Peyer's patch (tissue), 4 donors: ENCODE results near the gene KCNF1. TPM values are rescaled to one million over a fixed set of nuclear protein-coding genes. Genes with fewer than 3 reads are reported as not detected.

Experiments
- DNase-seq, 3 donors: peaks; one replicate each; pipeline ENCODE4 v3.0.0-alpha.2; 2017 to 2019
- H3K27ac ChIP-seq, 4 donors: fragments of 200-600 bp; sonication (generic); one replicate each; pipeline ENCODE4 v1.5.1; 2016 to 2019
- H3K27me3 ChIP-seq, 2 donors: fragments of 200-600 bp; sonication (generic); one replicate each; pipeline ENCODE4 v1.5.1; 2019
- H3K36me3 ChIP-seq, 3 donors: fragments of 200-600 bp; sonication (generic); one replicate each; pipeline ENCODE4 v1.5.1; 2016 to 2019
- H3K4me1 ChIP-seq, 4 donors: fragments of 200-600 bp; sonication (generic); one replicate each; pipeline ENCODE4 v1.5.1; 2016 to 2019
- H3K4me3 ChIP-seq, 4 donors: fragments of 200-600 bp; sonication (generic); 1 replicate in 3 of 4; 2 replicates in 1 of 4; pipeline ENCODE4 v1.5.1; 2016 to 2019; ENCODE audit warnings: mild to moderate bottlenecking in 1 of 4
- H3K9me3 ChIP-seq, 4 donors: fragments of 200-600 bp; sonication (generic); one replicate each; pipeline ENCODE4 v1.5.1; 2016 to 2019; ENCODE audit warnings: mild to moderate bottlenecking in 1 of 4
- CTCF ChIP-seq, 6 experiments: fragments of 450-650 bp in 4 of 6; fragments of 200-600 bp in 2 of 6; sonication (generic) in 1 of 6; IDR thresholded peaks; one replicate each; pipeline ENCODE4 v1.5.1; 2017 to 2019; ENCODE audit warnings: antibody characterized with exemption in 6 of 6, mild to moderate bottlenecking in 3 of 6, moderate library complexity in 1 of 6
- POLR2A ChIP-seq, 2 donors: fragments of 450-650 bp; IDR thresholded peaks; one replicate each; pipeline ENCODE4 v1.5.1; 2017; ENCODE audit warnings: antibody characterized with exemption in 2 of 2, mild to moderate bottlenecking in 2 of 2, moderate library complexity in 2 of 2
- total RNA-seq, 4 donors: library from RNA; depleted of rRNA; stranded (reverse); fragments of >200 nt; gene quantifications; one replicate each; pipeline ENCODE4 v1.1.0, GENCODE V29; 2016

Gene KCNF1
- total RNA-seq, 4 donors from 2014 or later, result 6.6 TPM; not detected in 3

- Histone ChIP-seq H3K4me1 (no peaks in the 10 kb centered on the region), H3K27me3 (peaks cover 0 to 4% of the 10 kb centered on the region in 2 donors), H3K36me3 (no peaks in the 10 kb centered on the region), H3K9me3 (no peaks in the 10 kb centered on the region), H3K4me3 (no peak overlapping the region), H3K27ac (no peak overlapping the region)
- no peak for TF ChIP-seq POLR2A (IDR thresholded peaks at IDR 0.05)
- no peak for TF ChIP-seq CTCF (IDR thresholded peaks at IDR 0.05)
- DNase-seq, result peak in 1 of 3 donors; percentile 23
These were observed 4.7 kb upstream of the KCNF1 start for GRCh38 chr2:10906926-10907625.

- H3K36me3 ChIP-seq, result no peaks in the 10 kb centered on the region
- no peaks in the 10 kb centered on the region for H3K9me3 ChIP-seq
- no peak overlapping the region for H3K4me3 ChIP-seq
- no peak for DNase-seq
- no peak for TF ChIP-seq CTCF (IDR thresholded peaks at IDR 0.05)
- TF ChIP-seq POLR2A (IDR thresholded peaks at IDR 0.05), result no peak
- no peak overlapping the region for H3K27ac ChIP-seq
- H3K27me3 ChIP-seq, result peaks cover 0 to 4% of the 10 kb centered on the region in 2 donors
- no peaks in the 10 kb centered on the region for H3K4me1 ChIP-seq
These were observed 3.5 kb upstream of the KCNF1 start for GRCh38 chr2:10908195-10908594.

GRCh38 chr2:10909050-10909995, 2.4 kb upstream of the KCNF1 start:
- H3K27ac ChIP-seq, result no peak overlapping the region
- H3K4me1 ChIP-seq, result peaks cover 0 to 8% (median 0%) of the 10 kb centered on the region in 4 donors
- H3K4me3 ChIP-seq, result no peak overlapping the region
- H3K27me3 ChIP-seq, result peaks cover 0 to 4% of the 10 kb centered on the region in 2 donors
- peak in 2 of 3 donors; percentile 44 to 47 for DNase-seq
- peak in 3 of 6 experiments; percentile 29 to 33 (median 33) for TF ChIP-seq CTCF (IDR thresholded peaks at IDR 0.05)
- TF ChIP-seq POLR2A (IDR thresholded peaks at IDR 0.05), result no peak
- H3K36me3 ChIP-seq, result no peaks in the 10 kb centered on the region
- no peaks in the 10 kb centered on the region for H3K9me3 ChIP-seq

GRCh38 chr2:10909996-10910341, 1.8 kb upstream of the KCNF1 start:
- Histone ChIP-seq H3K27ac (no peak overlapping the region), H3K27me3 (peaks cover 0 to 4% of the 10 kb centered on the region in 2 donors), H3K36me3 (no peaks in the 10 kb centered on the region), H3K4me3 (no peak overlapping the region), H3K4me1 (peaks cover 0 to 9% (median 0%) of the 10 kb centered on the region in 4 donors), H3K9me3 (no peaks in the 10 kb centered on the region)
- no peak for TF ChIP-seq CTCF (IDR thresholded peaks at IDR 0.05)
- TF ChIP-seq POLR2A (IDR thresholded peaks at IDR 0.05), result no peak
- DNase-seq, result no peak

GRCh38 chr2:10910625-10911024, 1.1 kb upstream of the KCNF1 start:
- Histone ChIP-seq H3K4me1 (peaks cover 0 to 9% (median 0%) of the 10 kb centered on the region in 4 donors), H3K9me3 (no peaks in the 10 kb centered on the region), H3K27me3 (peaks cover 0 to 4% of the 10 kb centered on the region in 2 donors), H3K4me3 (no peak overlapping the region), H3K27ac (no peak overlapping the region), H3K36me3 (no peaks in the 10 kb centered on the region)
- TF ChIP-seq POLR2A (IDR thresholded peaks at IDR 0.05), result no peak
- TF ChIP-seq CTCF (IDR thresholded peaks at IDR 0.05), result no peak
- no peak for DNase-seq
